Astrocyte (in vitro differentiated cells and primary cell): ENCODE results near the gene NEBL. TPM values are rescaled to one million over a fixed set of nuclear protein-coding genes. Genes with fewer than 3 reads are reported as not detected.

ENCODE experiments used
- DNase-seq: peaks from one replicate; pipeline ENCODE4 v3.0.0-alpha.2; 2010; ENCODE audit warnings: low read depth
- FAIRE-seq: peaks from 2 replicates; lab custom pipeline; 2011; peaks lifted over from hg19 to GRCh38; lab: Jason Lieb, UNC
- H2AFZ ChIP-seq: 2 replicates; pipeline ENCODE4 v1.6.0; 2012; ENCODE audit warnings: low read depth, low read length, inconsistent platforms
- H3K27ac ChIP-seq: 2 replicates; pipeline ENCODE4 v1.5.1; 2011; ENCODE audit warnings: low read depth, low read length, inconsistent platforms
- H3K27me3 ChIP-seq: 2 replicates; pipeline ENCODE4 v1.6.0; 2011; ENCODE audit warnings: low read length, inconsistent platforms; ENCODE audit not compliant: insufficient read depth
- H3K36me3 ChIP-seq: 2 replicates; pipeline ENCODE4 v1.5.1; 2011; ENCODE audit warnings: low read length, inconsistent platforms; ENCODE audit not compliant: insufficient read depth
- H3K4me1 ChIP-seq: 2 replicates; pipeline ENCODE4 v1.5.1; 2011; ENCODE audit warnings: low read length, inconsistent platforms; ENCODE audit not compliant: insufficient read depth
- H3K4me2 ChIP-seq: 2 replicates; pipeline ENCODE4 v1.6.0; 2012; ENCODE audit warnings: low read length, inconsistent platforms
- H3K4me3 ChIP-seq: 2 replicates; pipeline ENCODE4 v1.5.1; 2011; ENCODE audit warnings: low read depth, mild to moderate bottlenecking, low read length, inconsistent platforms; ENCODE audit not compliant: insufficient read depth
- H3K79me2 ChIP-seq: 2 replicates; pipeline ENCODE4 v1.6.0; 2012; ENCODE audit warnings: mild to moderate bottlenecking, low read length, inconsistent platforms; ENCODE audit not compliant: insufficient read depth
- H3K9ac ChIP-seq: 2 replicates; pipeline ENCODE4 v1.6.0; 2012; ENCODE audit warnings: mild to moderate bottlenecking, low read length, inconsistent platforms
- H3K9me3 ChIP-seq: 2 replicates; pipeline ENCODE4 v1.5.1; 2012; ENCODE audit warnings: low read depth, mild to moderate bottlenecking, low read length, inconsistent platforms; ENCODE audit not compliant: insufficient read depth
- H4K20me1 ChIP-seq: 2 replicates; pipeline ENCODE4 v1.6.0; 2012; ENCODE audit warnings: low read length, inconsistent platforms; ENCODE audit not compliant: insufficient read depth
- H3K27ac Mint-ChIP-seq: one replicate; pipeline ENCODE4 v1.8.0; 2021; ENCODE audit warnings: mild to moderate bottlenecking, mixed read lengths; ENCODE audit not compliant: unreplicated experiment
- H3K27me3 Mint-ChIP-seq: one replicate; pipeline ENCODE4 v1.8.0; 2021; ENCODE audit warnings: low read depth, mixed read lengths; ENCODE audit not compliant: unreplicated experiment
- H3K36me3 Mint-ChIP-seq: one replicate; pipeline ENCODE4 v1.8.0; 2021; ENCODE audit warnings: low read depth, mixed read lengths; ENCODE audit not compliant: unreplicated experiment
- H3K4me1 Mint-ChIP-seq: one replicate; pipeline ENCODE4 v1.8.0; 2021; ENCODE audit warnings: low read depth, mixed read lengths; ENCODE audit not compliant: unreplicated experiment
- H3K4me3 Mint-ChIP-seq: one replicate; pipeline ENCODE4 v1.8.0; 2021; ENCODE audit warnings: mild to moderate bottlenecking, moderate library complexity, mixed read lengths; ENCODE audit not compliant: unreplicated experiment
- H3K9me3 Mint-ChIP-seq: one replicate; pipeline ENCODE4 v1.8.0; 2021; ENCODE audit warnings: mild to moderate bottlenecking, mixed read lengths; ENCODE audit not compliant: unreplicated experiment
- EZH2 ChIP-seq: IDR thresholded peaks from 2 replicates; pipeline ENCODE4 v1.6.1; 2012; ENCODE audit warnings: mild to moderate bottlenecking, low read length, inconsistent platforms; ENCODE audit not compliant: insufficient read depth
- total RNA-seq: library from RNA; stranded (reverse); gene quantifications from 2 replicates; pipeline ENCODE4 v1.2.1, GENCODE V29; 2021
- TF ChIP-seq, protein P1 (sequence below): IDR thresholded peaks from 2 replicates; pipeline ENCODE4 v1.5.1; 2011; ENCODE audit warnings: low read depth, mild to moderate bottlenecking, inconsistent platforms, low read length, moderate library complexity; ENCODE audit not compliant: insufficient read depth

NEBL gene
- total RNA-seq, 1 donor from 2014 or later = 6.0 TPM

DNA sequence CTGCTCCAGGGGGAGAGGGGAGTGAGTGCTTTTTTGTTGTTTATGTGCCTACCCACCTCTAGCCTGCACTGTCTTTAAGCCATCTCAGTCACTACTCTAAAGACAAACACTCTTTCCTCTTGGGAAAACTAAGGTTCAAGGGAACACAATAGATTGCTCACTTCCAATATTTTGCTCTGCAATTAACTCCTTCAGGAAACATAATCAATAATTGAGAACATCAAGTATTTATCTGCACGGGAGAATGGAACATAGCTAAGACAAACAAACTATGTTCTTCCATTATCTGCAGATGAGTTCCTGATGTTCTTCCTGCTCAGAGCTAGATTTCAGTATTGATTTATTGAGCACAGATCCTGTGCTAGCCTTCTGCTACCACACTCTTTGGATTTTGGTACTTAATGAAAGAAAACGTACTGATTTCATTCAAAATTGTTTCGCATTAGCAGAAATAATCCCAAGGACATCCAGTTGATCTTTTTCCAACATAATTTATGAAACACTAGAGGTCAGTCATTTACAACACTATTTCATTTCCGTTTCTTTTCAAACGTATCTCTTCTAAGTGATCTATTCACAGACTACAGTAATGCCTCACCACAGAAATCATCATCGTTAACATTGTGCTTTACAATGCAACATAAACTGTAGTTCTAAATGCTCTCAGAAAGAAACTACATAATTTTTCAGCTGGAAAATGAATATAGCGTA is 8.3 kb downstream of the NEBL start:
- no peaks in the 10 kb centered on the region for H3K27me3 Mint-ChIP-seq
- Histone ChIP-seq H3K4me3 (no peak overlapping the region), H3K27ac (no peak overlapping the region), H3K9me3 (no peaks in the 10 kb centered on the region), H3K9ac (no peak overlapping the region), H3K27me3 (no peaks in the 10 kb centered on the region), H3K4me1 (peaks cover 15% of the 10 kb centered on the region), H3K36me3 (no peaks in the 10 kb centered on the region), H3K4me2 (no peak overlapping the region), H3K79me2 (no peaks in the 10 kb centered on the region), H4K20me1 (no peaks in the 10 kb centered on the region), H2AFZ (no peak overlapping the region)
- peaks cover 28% of the 10 kb centered on the region for H3K4me1 Mint-ChIP-seq
- H3K4me3 Mint-ChIP-seq = no peak overlapping the region
- H3K9me3 Mint-ChIP-seq = no peaks in the 10 kb centered on the region
- no peak for DNase-seq
- no peak overlapping the region for H3K27ac Mint-ChIP-seq
- TF ChIP-seq, protein P1, sequence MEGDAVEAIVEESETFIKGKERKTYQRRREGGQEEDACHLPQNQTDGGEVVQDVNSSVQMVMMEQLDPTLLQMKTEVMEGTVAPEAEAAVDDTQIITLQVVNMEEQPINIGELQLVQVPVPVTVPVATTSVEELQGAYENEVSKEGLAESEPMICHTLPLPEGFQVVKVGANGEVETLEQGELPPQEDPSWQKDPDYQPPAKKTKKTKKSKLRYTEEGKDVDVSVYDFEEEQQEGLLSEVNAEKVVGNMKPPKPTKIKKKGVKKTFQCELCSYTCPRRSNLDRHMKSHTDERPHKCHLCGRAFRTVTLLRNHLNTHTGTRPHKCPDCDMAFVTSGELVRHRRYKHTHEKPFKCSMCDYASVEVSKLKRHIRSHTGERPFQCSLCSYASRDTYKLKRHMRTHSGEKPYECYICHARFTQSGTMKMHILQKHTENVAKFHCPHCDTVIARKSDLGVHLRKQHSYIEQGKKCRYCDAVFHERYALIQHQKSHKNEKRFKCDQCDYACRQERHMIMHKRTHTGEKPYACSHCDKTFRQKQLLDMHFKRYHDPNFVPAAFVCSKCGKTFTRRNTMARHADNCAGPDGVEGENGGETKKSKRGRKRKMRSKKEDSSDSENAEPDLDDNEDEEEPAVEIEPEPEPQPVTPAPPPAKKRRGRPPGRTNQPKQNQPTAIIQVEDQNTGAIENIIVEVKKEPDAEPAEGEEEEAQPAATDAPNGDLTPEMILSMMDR = no peak
- TF ChIP-seq EZH2 = no peak
- no peak for FAIRE-seq
- H3K36me3 Mint-ChIP-seq = no peaks in the 10 kb centered on the region

DNA sequence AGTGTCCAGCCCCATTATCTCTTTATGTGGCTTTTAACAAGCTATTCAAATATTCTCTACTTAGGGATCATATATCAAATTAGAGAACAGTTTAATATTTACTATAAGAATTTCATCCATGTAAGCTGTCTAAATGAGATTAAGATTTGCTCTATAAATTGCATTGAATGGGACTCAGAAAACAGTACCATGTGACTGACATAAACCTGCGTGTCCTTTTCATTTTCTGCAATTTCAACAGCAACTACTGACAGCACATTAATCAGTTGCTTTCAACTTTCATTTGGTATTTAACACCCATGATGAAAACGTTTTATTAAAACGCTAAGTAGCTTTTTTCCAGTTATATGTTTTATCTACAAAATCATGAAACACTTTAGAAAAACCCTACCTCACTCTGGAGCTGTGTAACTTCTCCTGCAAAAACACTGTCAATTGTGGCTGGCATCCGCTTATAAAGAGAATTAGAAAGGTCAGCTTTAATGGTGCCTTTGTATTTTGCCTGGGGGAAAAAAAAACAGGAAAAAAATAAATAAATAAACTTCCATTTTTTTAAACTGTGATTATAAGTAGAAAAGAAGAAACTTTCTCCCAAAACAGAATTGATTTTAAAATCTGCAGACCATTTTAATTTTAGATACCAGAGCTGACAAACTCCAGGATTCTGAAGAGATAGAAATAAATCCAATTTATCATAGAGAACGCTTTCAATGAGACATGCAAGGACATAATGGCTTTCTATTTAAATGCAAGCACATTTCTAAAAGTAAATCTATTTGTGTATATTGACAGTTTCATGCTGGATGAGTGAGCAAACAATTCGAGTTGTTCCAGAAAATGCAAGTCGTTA is 9.2 kb downstream of the NEBL start:
- Histone ChIP-seq H3K79me2 (no peaks in the 10 kb centered on the region), H3K36me3 (no peaks in the 10 kb centered on the region), H3K4me1 (peaks cover 15% of the 10 kb centered on the region), H3K4me3 (no peak overlapping the region), H2AFZ (no peak overlapping the region), H3K9me3 (no peaks in the 10 kb centered on the region), H3K27ac (no peak overlapping the region), H3K9ac (no peak overlapping the region), H3K27me3 (no peaks in the 10 kb centered on the region), H3K4me2 (no peak overlapping the region), H4K20me1 (no peaks in the 10 kb centered on the region)
- no peak overlapping the region for H3K4me3 Mint-ChIP-seq
- H3K27ac Mint-ChIP-seq = no peak overlapping the region
- FAIRE-seq (no peak), DNase-seq (no peak)
- TF ChIP-seq, protein P1 = no peak
- TF ChIP-seq EZH2 = no peak
- H3K36me3 Mint-ChIP-seq = no peaks in the 10 kb centered on the region
- H3K4me1 Mint-ChIP-seq = peaks cover 28% of the 10 kb centered on the region
- H3K27me3 Mint-ChIP-seq = no peaks in the 10 kb centered on the region
- H3K9me3 Mint-ChIP-seq = no peaks in the 10 kb centered on the region
